ENCODE measurements around the gene G6PC1.

Gene G6PC1

DNA sequence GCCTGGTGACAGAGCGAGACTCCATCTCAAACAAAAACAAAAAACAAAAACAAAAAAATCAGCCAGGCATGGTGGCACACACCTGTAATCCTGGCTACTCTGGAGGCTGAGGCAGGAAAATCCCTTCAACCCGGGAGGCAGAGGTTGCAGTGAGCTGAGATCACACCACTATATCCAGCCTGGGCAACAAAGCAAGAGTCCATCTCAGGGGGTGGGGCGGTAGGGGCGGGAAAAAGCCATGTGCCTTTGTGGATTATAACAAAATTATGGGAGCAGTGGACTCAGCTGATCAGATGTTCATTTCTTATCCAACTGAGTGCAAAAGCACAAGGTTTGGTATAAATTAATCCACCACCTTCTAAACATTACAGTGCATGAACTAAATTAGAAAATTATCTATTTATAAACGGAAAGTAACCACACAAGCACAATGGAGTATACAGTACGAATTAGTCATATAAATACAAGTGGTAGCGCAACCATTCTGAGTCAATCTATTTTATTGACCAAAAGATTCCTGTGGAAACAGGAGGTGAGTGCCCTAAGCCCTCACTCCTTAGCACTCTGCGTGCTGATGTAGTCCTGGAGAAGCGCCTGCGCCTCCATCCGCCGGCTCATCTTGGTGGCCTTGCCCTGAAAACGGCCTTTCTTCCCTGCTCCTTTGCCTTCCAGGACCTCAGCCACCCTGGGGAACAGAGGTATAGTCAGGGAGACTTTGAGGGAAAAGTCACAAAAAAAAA, 49.6 kb downstream of the G6PC1 start:
- no peak for DNase-seq
